Karpas-422 (cell line): Measurements from ENCODE around the gene ACR. TPM values are rescaled to one million over a fixed set of nuclear protein-coding genes. Genes with fewer than 3 reads are reported as not detected.

Experiments used
- DNase-seq: peaks from one replicate; pipeline ENCODE4 v3.0.0-alpha.2; 2015
- H2AFZ ChIP-seq: fragments of 200-600 bp; sonication (generic); 2 replicates; pipeline ENCODE4 v1.6.1; 2014; ENCODE audit warnings: antibody characterized with exemption, low read length, mixed read lengths
- H3K27ac ChIP-seq: fragments of 200-600 bp; sonication (generic); 2 replicates; pipeline ENCODE4 v1.5.1; 2014; ENCODE audit warnings: mild to moderate bottlenecking, low read length, moderate library complexity
- H3K27me3 ChIP-seq: fragments of 200-600 bp; sonication (generic); 2 replicates; pipeline ENCODE4 v1.6.1; 2014; ENCODE audit warnings: low read length, mixed read lengths
- H3K36me3 ChIP-seq: fragments of 200-600 bp; sonication (generic); 2 replicates; pipeline ENCODE4 v1.6.1; 2014; ENCODE audit warnings: low read length, mixed read lengths; ENCODE audit not compliant: insufficient read depth
- H3K4me1 ChIP-seq: fragments of 200-600 bp; sonication (generic); 2 replicates; pipeline ENCODE4 v1.6.1; 2014; ENCODE audit warnings: mild to moderate bottlenecking, low read length, mixed read lengths
- H3K4me2 ChIP-seq: fragments of 200-600 bp; sonication (generic); 2 replicates; pipeline ENCODE4 v1.6.1; 2014; ENCODE audit warnings: low read length, low read depth, mild to moderate bottlenecking; ENCODE audit not compliant: poor library complexity, severe bottlenecking
- H3K4me3 ChIP-seq: fragments of 200-600 bp; sonication (generic); 2 replicates; pipeline ENCODE4 v1.5.1; 2014; ENCODE audit warnings: mild to moderate bottlenecking, antibody characterized with exemption, low read length, mixed read lengths
- H3K79me2 ChIP-seq: fragments of 200-600 bp; sonication (generic); 2 replicates; pipeline ENCODE4 v1.6.1; 2014; ENCODE audit warnings: mild to moderate bottlenecking, low read length, mixed read lengths
- H3K9ac ChIP-seq: fragments of 200-600 bp; sonication (generic); 2 replicates; pipeline ENCODE4 v1.6.0; 2014; ENCODE audit warnings: low read length
- H3K9me2 ChIP-seq: fragments of 200-600 bp; sonication (generic), shearing (Covaris generic); replicated peaks from 2 replicates; pipeline ENCODE4 v1.6.0; 2014; ENCODE audit warnings: mild to moderate bottlenecking, low read length, moderate library complexity; ENCODE audit not compliant: insufficient read depth
- H3K9me3 ChIP-seq: fragments of 300-700, 200-600 bp; sonication (generic); 2 replicates; pipeline ENCODE4 v1.6.1; 2014; ENCODE audit warnings: low read length, mixed read lengths
- H4K20me1 ChIP-seq: fragments of 200-600 bp; sonication (generic); 2 replicates; pipeline ENCODE4 v1.6.1; 2014; ENCODE audit warnings: mild to moderate bottlenecking, antibody characterized with exemption, low read length, low read depth; ENCODE audit not compliant: insufficient read depth
- total RNA-seq: library from RNA; depleted of rRNA; stranded (reverse); fragments of >200 nt; shearing (Covaris generic); gene quantifications from 2 replicates; pipeline ENCODE4 v1.2.3, GENCODE V29; 2014; ENCODE audit warnings: low replicate concordance

The ACR gene
- total RNA-seq, 1 experiment from 2014 or later: not detected

DNA sequence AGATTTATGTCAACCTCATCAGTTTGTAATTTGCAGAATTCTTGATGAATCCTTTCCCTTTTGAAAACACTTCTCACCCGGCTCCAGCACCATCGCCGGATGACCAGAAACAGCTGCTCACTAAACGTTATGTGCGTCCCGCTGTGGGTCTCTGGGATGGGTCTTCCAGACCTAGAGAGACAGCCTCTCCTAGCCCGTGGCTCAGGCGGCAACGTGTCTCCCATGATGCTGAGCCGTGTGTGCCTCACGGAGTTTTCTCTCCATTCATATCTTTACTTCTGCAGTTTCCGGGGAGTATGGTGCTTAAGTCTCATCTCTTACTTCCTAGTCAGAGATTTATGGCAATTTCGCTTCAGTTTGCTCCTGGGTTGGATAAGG is 25.0 kb upstream of the ACR start:
- Histone ChIP-seq H3K9me3 (no peaks in the 10 kb centered on the region), H2AFZ (no peak overlapping the region), H4K20me1 (no peaks in the 10 kb centered on the region), H3K36me3 (no peaks in the 10 kb centered on the region), H3K27ac (no peak overlapping the region), H3K9me2 (no peaks in the 10 kb centered on the region), H3K27me3 (no peaks in the 10 kb centered on the region), H3K4me1 (no peaks in the 10 kb centered on the region), H3K4me3 (no peak overlapping the region), H3K9ac (no peak overlapping the region), H3K79me2 (no peaks in the 10 kb centered on the region), H3K4me2 (no peak overlapping the region)
- no peak for DNase-seq

DNA sequence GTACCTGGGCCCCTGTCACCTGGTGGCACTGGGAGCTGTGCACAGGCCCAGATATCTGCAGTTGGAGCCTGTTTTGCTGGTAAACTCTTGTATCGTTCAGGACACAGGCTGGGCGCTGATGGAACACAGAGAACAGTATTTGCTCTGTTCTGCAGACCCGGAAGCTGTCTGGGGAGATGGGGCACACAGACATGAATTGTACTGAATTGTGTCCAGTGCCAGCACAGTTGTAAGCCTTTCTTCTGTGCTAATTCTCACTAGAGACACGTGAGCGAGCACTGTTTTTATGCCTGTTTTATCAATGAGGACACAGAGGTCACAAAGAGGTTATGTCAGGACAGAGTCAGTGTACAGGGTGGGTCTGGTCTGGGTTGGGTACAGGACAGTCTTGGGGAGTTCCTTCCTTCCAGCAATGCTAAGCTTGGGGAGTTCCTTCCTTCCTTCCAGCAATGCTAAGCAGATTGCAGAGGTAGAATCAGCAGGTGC is 24.4 kb upstream of the ACR start:
- H3K9ac ChIP-seq: no peak overlapping the region
- no peaks in the 10 kb centered on the region for H3K9me3 ChIP-seq
- no peaks in the 10 kb centered on the region for H3K79me2 ChIP-seq
- H2AFZ ChIP-seq: no peak overlapping the region
- no peak overlapping the region for H3K4me3 ChIP-seq
- H4K20me1 ChIP-seq: no peaks in the 10 kb centered on the region
- no peaks in the 10 kb centered on the region for H3K4me1 ChIP-seq
- H3K27ac ChIP-seq: no peak overlapping the region
- H3K27me3 ChIP-seq: no peaks in the 10 kb centered on the region
- H3K4me2 ChIP-seq: no peak overlapping the region
- DNase-seq: no peak
- no peaks in the 10 kb centered on the region for H3K36me3 ChIP-seq
- H3K9me2 ChIP-seq: no peaks in the 10 kb centered on the region

GRCh38 chr22:50714150-50714549 is 23.9 kb upstream of the ACR start:
- no peak for DNase-seq
- no peaks in the 10 kb centered on the region for H3K9me2 ChIP-seq
- H4K20me1 ChIP-seq: no peaks in the 10 kb centered on the region
- no peaks in the 10 kb centered on the region for H3K4me1 ChIP-seq
- no peak overlapping the region for H3K4me3 ChIP-seq
- H3K9me3 ChIP-seq: no peaks in the 10 kb centered on the region
- H2AFZ ChIP-seq: no peak overlapping the region
- H3K9ac ChIP-seq: no peak overlapping the region
- no peaks in the 10 kb centered on the region for H3K36me3 ChIP-seq
- no peaks in the 10 kb centered on the region for H3K27me3 ChIP-seq
- H3K27ac ChIP-seq: no peak overlapping the region
- no peaks in the 10 kb centered on the region for H3K79me2 ChIP-seq
- no peak overlapping the region for H3K4me2 ChIP-seq

DNA sequence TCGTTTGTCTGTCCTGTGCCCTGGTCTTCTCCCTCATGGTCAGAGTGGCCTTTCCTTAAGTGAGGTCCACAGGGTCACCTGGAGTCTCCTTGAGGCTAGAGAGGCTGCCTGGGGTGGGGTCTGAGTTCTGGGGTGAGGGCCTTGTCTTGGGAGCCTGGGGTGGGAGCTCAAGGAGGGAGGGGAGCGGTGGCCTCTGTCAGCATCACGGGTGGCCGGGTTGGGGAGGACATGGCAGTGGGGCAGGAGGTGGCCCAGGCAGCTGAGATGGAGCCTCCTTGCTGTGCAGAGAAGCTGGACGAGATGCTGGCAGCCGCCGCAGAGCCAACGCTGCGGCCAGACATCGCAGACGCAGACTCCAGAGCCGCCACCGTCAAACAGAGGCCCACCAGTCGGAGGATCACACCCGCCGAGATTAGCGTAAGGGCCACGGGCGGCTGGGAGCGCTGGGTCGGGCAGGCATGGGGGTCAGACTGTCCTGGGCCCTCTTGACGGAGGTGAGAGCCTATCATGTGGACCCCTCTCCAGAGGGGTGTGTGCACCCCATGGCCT is 23.3 kb upstream of the ACR start:
- H3K9ac ChIP-seq: no peak overlapping the region
- H2AFZ ChIP-seq: no peak overlapping the region
- no peaks in the 10 kb centered on the region for H3K9me2 ChIP-seq
- no peak overlapping the region for H3K27ac ChIP-seq
- no peaks in the 10 kb centered on the region for H3K4me1 ChIP-seq
- H3K27me3 ChIP-seq: no peaks in the 10 kb centered on the region
- H3K4me2 ChIP-seq: no peak overlapping the region
- no peaks in the 10 kb centered on the region for H3K36me3 ChIP-seq
- no peaks in the 10 kb centered on the region for H3K79me2 ChIP-seq
- DNase-seq: no peak
- no peaks in the 10 kb centered on the region for H3K9me3 ChIP-seq
- H4K20me1 ChIP-seq: no peaks in the 10 kb centered on the region
- no peak overlapping the region for H3K4me3 ChIP-seq

- DNase-seq: no peak
- H3K4me3 ChIP-seq: no peak overlapping the region
- no peak overlapping the region for H2AFZ ChIP-seq
- no peaks in the 10 kb centered on the region for H3K4me1 ChIP-seq
- H3K79me2 ChIP-seq: no peaks in the 10 kb centered on the region
- H3K27ac ChIP-seq: no peak overlapping the region
- H3K27me3 ChIP-seq: no peaks in the 10 kb centered on the region
- no peaks in the 10 kb centered on the region for H3K36me3 ChIP-seq
- H3K4me2 ChIP-seq: no peak overlapping the region
- H3K9me2 ChIP-seq: no peaks in the 10 kb centered on the region
- H3K9me3 ChIP-seq: no peaks in the 10 kb centered on the region
- H4K20me1 ChIP-seq: no peaks in the 10 kb centered on the region
- no peak overlapping the region for H3K9ac ChIP-seq
These were observed 22.8 kb upstream of the ACR start for GRCh38 chr22:50715250-50715649.

DNA sequence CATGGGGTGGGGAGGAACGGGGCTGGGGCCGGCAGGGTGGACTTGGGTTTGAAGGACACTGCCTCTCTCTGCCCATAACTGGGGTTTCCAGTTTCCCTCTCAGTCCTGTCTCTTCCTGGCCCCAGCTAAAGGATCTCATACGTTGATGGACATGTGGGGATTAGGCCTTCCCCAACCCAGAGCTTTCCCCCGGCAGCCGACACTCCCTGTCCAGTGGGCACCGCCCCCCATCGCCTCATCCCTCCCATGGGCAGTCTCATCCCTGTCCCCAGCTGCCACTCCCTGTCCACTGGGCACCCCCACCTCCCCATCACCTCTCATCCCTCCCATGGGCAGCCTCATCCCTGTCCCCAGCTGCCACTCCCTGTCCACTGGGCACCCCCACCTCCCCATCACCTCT is 22.2 kb upstream of the ACR start:
- Histone ChIP-seq H3K36me3 (no peaks in the 10 kb centered on the region), H3K9me2 (no peaks in the 10 kb centered on the region), H4K20me1 (no peaks in the 10 kb centered on the region), H3K9me3 (no peaks in the 10 kb centered on the region), H3K4me1 (no peaks in the 10 kb centered on the region), H3K79me2 (no peaks in the 10 kb centered on the region), H3K4me2 (no peak overlapping the region), H3K9ac (no peak overlapping the region), H3K27me3 (no peaks in the 10 kb centered on the region), H3K4me3 (no peak overlapping the region), H3K27ac (no peak overlapping the region), H2AFZ (no peak overlapping the region)
- DNase-seq: no peak

GRCh38 chr22:50716290-50717024 is 21.5 kb upstream of the ACR start:
- H3K36me3 ChIP-seq: no peaks in the 10 kb centered on the region
- H3K27me3 ChIP-seq: no peaks in the 10 kb centered on the region
- DNase-seq: no peak
- no peak overlapping the region for H3K27ac ChIP-seq
- no peaks in the 10 kb centered on the region for H3K79me2 ChIP-seq
- H3K4me1 ChIP-seq: no peaks in the 10 kb centered on the region
- no peak overlapping the region for H3K4me3 ChIP-seq
- no peak overlapping the region for H3K4me2 ChIP-seq
- H3K9me3 ChIP-seq: no peaks in the 10 kb centered on the region
- no peaks in the 10 kb centered on the region for H4K20me1 ChIP-seq
- no peak overlapping the region for H2AFZ ChIP-seq
- H3K9me2 ChIP-seq: no peaks in the 10 kb centered on the region
- H3K9ac ChIP-seq: no peak overlapping the region

DNA sequence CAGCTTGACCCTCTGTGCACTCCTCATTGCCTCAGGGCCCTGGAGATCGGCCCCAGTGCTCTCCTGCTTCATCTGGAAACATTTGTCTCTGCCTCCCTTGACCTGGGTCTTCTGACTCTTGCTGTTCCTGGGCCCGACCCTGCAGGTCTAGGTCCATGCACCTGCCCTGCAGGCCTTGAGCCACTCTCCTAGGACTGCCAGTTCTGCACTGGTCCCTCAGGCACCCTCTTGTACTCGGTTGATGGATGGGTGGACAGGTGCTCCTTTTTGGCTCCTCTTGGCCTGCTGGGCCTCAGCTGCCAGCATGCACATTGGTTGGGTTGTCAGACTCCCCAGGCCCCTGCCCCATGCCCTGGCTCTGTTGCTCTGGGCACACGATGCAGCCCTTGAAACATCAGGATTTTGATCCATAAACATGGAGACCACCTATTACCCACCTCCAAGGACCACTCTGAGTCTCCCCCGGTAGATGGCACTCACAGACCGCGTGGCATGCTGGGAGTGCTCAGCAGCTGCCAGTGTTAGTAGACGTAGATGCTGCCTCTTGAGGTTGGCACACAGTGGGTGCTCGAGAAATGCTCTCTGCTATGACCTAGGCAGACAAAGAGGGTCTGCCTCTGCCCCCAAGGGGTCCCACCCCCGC is 20.2 kb upstream of the ACR start:
- no peak overlapping the region for H2AFZ ChIP-seq
- no peaks in the 10 kb centered on the region for H3K9me2 ChIP-seq
- peak; percentile 53 for DNase-seq
- no peak overlapping the region for H3K4me2 ChIP-seq
- H4K20me1 ChIP-seq: no peaks in the 10 kb centered on the region
- H3K36me3 ChIP-seq: no peaks in the 10 kb centered on the region
- no peaks in the 10 kb centered on the region for H3K4me1 ChIP-seq
- no peak overlapping the region for H3K9ac ChIP-seq
- no peak overlapping the region for H3K4me3 ChIP-seq
- no peaks in the 10 kb centered on the region for H3K79me2 ChIP-seq
- H3K27me3 ChIP-seq: no peaks in the 10 kb centered on the region
- H3K27ac ChIP-seq: no peak overlapping the region
- no peaks in the 10 kb centered on the region for H3K9me3 ChIP-seq
